HepG2 (cell line): ENCODE data around the gene BATF2. TPM values are rescaled to one million over a fixed set of nuclear protein-coding genes. Genes with fewer than 3 reads are reported as not detected.

Source experiments
- ATAC-seq: fragments of 200-7000 bp; cut with Tn5 transposase; 3 replicates; pipeline ENCODE4 v1.9.1; 2020; ENCODE audit warnings: mild to moderate bottlenecking, moderate library complexity
- BruUV-seq: library from RNA; stranded (reverse); fragments of 400-500 nt; replicated peaks from 2 replicates; lab custom pipeline; 2021; lab: Mats Ljungman, UMichigan
- CTCF ChIA-PET: fragments of 300-600 bp; formaldehyde crosslinking; extraction: SDS; loops from one replicate; lab custom pipeline; 2021; ENCODE audit warnings: low total read pairs, inconsistent platforms, low intra/inter-chr PET ratio; lab: Yijun Ruan, JAX
- POLR2A ChIA-PET: fragments of 350-600 bp; sonication (Branson Sonifier 250); formaldehyde crosslinking; loops from one replicate; lab custom pipeline; 2020; ENCODE audit warnings: antibody characterized with exemption, inconsistent platforms; lab: Yijun Ruan, JAX
- DNase-seq: peaks from one replicate; pipeline ENCODE4 v3.0.0-alpha.2; 2015; ENCODE audit warnings: low spot score
- FAIRE-seq: peaks from 3 replicates; lab custom pipeline; 2011; peaks lifted over from hg19 to GRCh38; lab: Jason Lieb, UNC
- H2AFZ ChIP-seq: one replicate; pipeline ENCODE4 v1.6.1; 2011; ENCODE audit warnings: low read length, inconsistent platforms
- H3K27ac ChIP-seq: fragments of 300-600 bp; 3 replicates; pipeline ENCODE4 v1.8.0; 2011; ENCODE audit warnings: mixed run types, mild to moderate bottlenecking, mixed read lengths, low read length, inconsistent platforms; ENCODE audit not compliant: insufficient read depth; ENCODE audit errors: extremely low read length
- H3K27me3 ChIP-seq, 2 experiments: fragments of 200-600 bp in 1 of 2; 2 replicates in 1 of 2; 3 replicates in 1 of 2; pipeline versions ENCODE4 v1.6.0 to v1.8.0; 2011; ENCODE audit warnings: low read length in 2 of 2, mild to moderate bottlenecking in 2 of 2, moderate library complexity in 2 of 2, inconsistent platforms in 1 of 2; ENCODE audit not compliant: insufficient read depth in 2 of 2, control insufficient read depth in 1 of 2
- H3K36me3 ChIP-seq, 2 experiments: fragments of 200-600 bp in 1 of 2; replicated peaks in 1 of 2; 2 replicates in 1 of 2; 3 replicates in 1 of 2; pipeline versions ENCODE4 v1.5.1 to v1.8.0; 2011; ENCODE audit warnings: low read length in 2 of 2, inconsistent platforms in 1 of 2; ENCODE audit not compliant: insufficient read depth in 2 of 2, control insufficient read depth in 1 of 2
- H3K4me1 ChIP-seq: 2 replicates; pipeline ENCODE4 v1.5.1; 2012; ENCODE audit warnings: low read length, inconsistent platforms; ENCODE audit not compliant: insufficient read depth
- H3K4me2 ChIP-seq: 2 replicates; pipeline ENCODE4 v1.6.0; 2011; ENCODE audit warnings: low read depth, low read length, inconsistent platforms
- H3K4me3 ChIP-seq, 3 experiments: fragments of 200-600 bp in 1 of 3; sonication (generic), shearing (Covaris generic) in 1 of 3; replicated peaks in 1 of 3; 2 replicates each; pipeline ENCODE4 v1.5.1; 2011 to 2016; ENCODE audit warnings: low read length in 3 of 3, inconsistent platforms in 2 of 3, low read depth in 2 of 3, mild to moderate bottlenecking in 2 of 3, control low read depth in 1 of 3, mixed read lengths in 1 of 3; ENCODE audit not compliant: insufficient read depth in 1 of 3
- H3K79me2 ChIP-seq: one replicate; pipeline ENCODE4 v1.6.1; 2011; ENCODE audit warnings: low read length, inconsistent platforms; ENCODE audit not compliant: insufficient read depth
- H3K9ac ChIP-seq: 2 replicates; pipeline ENCODE4 v1.6.0; 2011; ENCODE audit warnings: mild to moderate bottlenecking, low read depth, low read length, inconsistent platforms; ENCODE audit not compliant: insufficient read depth
- H3K9me3 ChIP-seq: 2 replicates; pipeline ENCODE4 v1.5.1; 2012; ENCODE audit warnings: mild to moderate bottlenecking, low read length
- H4K20me1 ChIP-seq: 2 replicates; pipeline ENCODE4 v1.6.0; 2011; ENCODE audit warnings: inconsistent platforms, mild to moderate bottlenecking, low read length, moderate library complexity; ENCODE audit not compliant: insufficient read depth
- ELF3 ChIP-seq: IDR thresholded peaks from 2 replicates; pipeline ENCODE4 v1.6.1; 2016; ENCODE audit warnings: missing genetic modification reagents, missing compliant biosample characterization
- ZNF234 ChIP-seq: sonication (generic); formaldehyde crosslinking; conservative IDR thresholded peaks from 2 replicates; pipeline ENCODE4 v1.5.1; 2020; ENCODE audit warnings: mild to moderate bottlenecking, missing genetic modification reagents
- WGBS: methylation state at CpG from one replicate; pipeline ENCODE4 v1.1.6; 2017; ENCODE audit warnings: low lambda C conversion rate; 5-methylcytosine and 5-hydroxymethylcytosine counted together
- in situ Hi-C: cut with HindIII; loops from 2 replicates; pipeline ENCODE4 v1.10.0; 2017; ENCODE audit warnings: low pct_unique_long_range_greater_than_20kb; ENCODE audit not compliant: extremely low pct_ligation_motif_present
- intact Hi-C: fragments of 100-400 bp; cut with micrococcal nuclease; formaldehyde crosslinking; loops from one replicate; pipeline ENCODE4 v1.10.0; 2022; ENCODE audit not compliant: unreplicated experiment
- polyA plus RNA-seq, 8 experiments: library from polyadenylated mRNA; depleted of rRNA in 3 of 8; stranded (reverse) in 7 of 8; unstranded in 1 of 8; fragments of >200 nt; fragmentation: Illumina TruSeq in 4 of 8; extraction: Trizol in 4 of 8; gene quantifications; 2 replicates each; pipeline versions ENCODE4 v1.2.1 to v1.2.3, GENCODE V29; 2011 to 2016; ENCODE audit warnings: low read depth in 4 of 8, missing spikeins in 1 of 8, mixed read lengths in 1 of 8; ENCODE audit not compliant: insufficient read depth in 1 of 8
- total RNA-seq, 5 experiments: library from RNA; depleted of rRNA; stranded (reverse); fragments of >200 nt; fragmentation: Illumina TruSeq; extraction: Trizol; gene quantifications; 2 replicates each; pipeline ENCODE4 v1.2.3, GENCODE V29; 2016; ENCODE audit warnings: low read depth in 1 of 5
- TF ChIP-seq, protein P1 (sequence below): sonication (generic); formaldehyde crosslinking; IDR thresholded peaks from 2 replicates; pipeline ENCODE4 v1.5.0; 2020; ENCODE audit warnings: mild to moderate bottlenecking, missing genetic modification reagents, moderate library complexity

The BATF2 gene
- total and polyA plus RNA-seq, 2 of the 13 experiments (the other 11 are each of a cell fraction or from before 2014, with no cell fraction given), result 2.8 to 3.9 TPM

DNA sequence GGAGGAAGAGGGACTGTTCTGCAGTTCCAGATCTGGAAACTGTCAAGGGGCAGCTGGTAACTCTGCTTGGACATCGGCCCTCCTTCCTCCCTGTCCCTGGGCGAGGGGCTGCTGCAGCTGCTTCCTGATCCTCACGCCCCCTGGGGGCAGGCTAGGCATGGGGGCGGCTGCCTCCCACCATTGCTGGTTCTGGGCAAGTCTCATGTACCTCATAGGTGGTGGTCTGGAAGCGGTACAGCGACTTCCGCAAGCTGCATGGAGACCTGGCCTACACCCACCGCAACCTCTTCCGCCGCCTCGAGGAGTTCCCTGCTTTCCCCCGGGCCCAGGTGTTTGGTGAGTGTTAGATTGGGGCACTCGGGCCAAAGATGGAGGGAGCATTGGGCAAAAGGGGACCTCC is 35.4 kb upstream of the BATF2 start:
- Histone ChIP-seq H3K79me2 (no peaks in the 10 kb centered on the region), H3K4me2 (no peak overlapping the region), H3K9me3 (no peaks in the 10 kb centered on the region), H4K20me1 (no peaks in the 10 kb centered on the region), H3K4me1 (peaks cover 10% of the 10 kb centered on the region; the same call in 1 of the 2 replicates), H3K36me3 (peaks cover 13 to 35% of the 10 kb centered on the region in 2 experiments), H3K27ac (no peak overlapping the region), H2AFZ (no peak overlapping the region), H3K9ac (no peak overlapping the region), H3K4me3 (no peak overlapping the region), H3K27me3 (no peaks in the 10 kb centered on the region; a peak in 1 of 5 replicates)
- in situ Hi-C loops, result no loop called here
- ATAC-seq, result no peak
- no peak for DNase-seq
- FAIRE-seq, result no peak
- TF ChIP-seq, protein P1, sequence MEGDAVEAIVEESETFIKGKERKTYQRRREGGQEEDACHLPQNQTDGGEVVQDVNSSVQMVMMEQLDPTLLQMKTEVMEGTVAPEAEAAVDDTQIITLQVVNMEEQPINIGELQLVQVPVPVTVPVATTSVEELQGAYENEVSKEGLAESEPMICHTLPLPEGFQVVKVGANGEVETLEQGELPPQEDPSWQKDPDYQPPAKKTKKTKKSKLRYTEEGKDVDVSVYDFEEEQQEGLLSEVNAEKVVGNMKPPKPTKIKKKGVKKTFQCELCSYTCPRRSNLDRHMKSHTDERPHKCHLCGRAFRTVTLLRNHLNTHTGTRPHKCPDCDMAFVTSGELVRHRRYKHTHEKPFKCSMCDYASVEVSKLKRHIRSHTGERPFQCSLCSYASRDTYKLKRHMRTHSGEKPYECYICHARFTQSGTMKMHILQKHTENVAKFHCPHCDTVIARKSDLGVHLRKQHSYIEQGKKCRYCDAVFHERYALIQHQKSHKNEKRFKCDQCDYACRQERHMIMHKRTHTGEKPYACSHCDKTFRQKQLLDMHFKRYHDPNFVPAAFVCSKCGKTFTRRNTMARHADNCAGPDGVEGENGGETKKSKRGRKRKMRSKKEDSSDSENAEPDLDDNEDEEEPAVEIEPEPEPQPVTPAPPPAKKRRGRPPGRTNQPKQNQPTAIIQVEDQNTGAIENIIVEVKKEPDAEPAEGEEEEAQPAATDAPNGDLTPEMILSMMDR (CRISPR knock-in tag), result 0 out of 2 replicates have a peak, but pooled peaks have one; percentile 15
- TF ChIP-seq ELF3 (CRISPR knock-in tag) (no peak), ZNF234 (CRISPR knock-in tag) (no peak)
- CTCF ChIA-PET, result no interaction called here
- WGBS, result 100% methylated on average over 9 of the region's 13 CpGs
- intact Hi-C loops, result no loop called here
- POLR2A ChIA-PET, result interaction anchor here (2.0 kb wide), 1 partner anchor 8 kb away, joined by 7 read pairs; the partner anchor contains the start of gene SAC3D1
- BruUV-seq, result no TSS peak
